Ovary (tissue), 3 donors: ENCODE measurements around the gene OGFRL1.

Source experiments
- CTCF ChIP-seq, 3 donors: fragments of 450-650 bp in 2 of 3; fragments of 200-600 bp in 1 of 3; IDR thresholded peaks; one replicate each; pipeline versions ENCODE4 v1.5.1 to v1.8.0; 2016 to 2022; ENCODE audit warnings: antibody characterized with exemption in 3 of 3, mild to moderate bottlenecking in 1 of 3
- EP300 ChIP-seq: sonication (generic); formaldehyde crosslinking; IDR thresholded peaks from one replicate; pipeline ENCODE4 v1.6.1; 2017; ENCODE audit warnings: antibody characterized with exemption
- donor health status: DM: no; HTN: no; CAD: no.

- TF ChIP-seq CTCF (IDR thresholded peaks at IDR 0.05) (no peak), EP300 (no peak)
Measured at GRCh38 chr6:71330501-71330900, 41.9 kb downstream of the OGFRL1 start.
